Measurements from ENCODE around the gene GBE1. TPM values are rescaled to one million over a fixed set of nuclear protein-coding genes. Genes with fewer than 3 reads are reported as not detected.

The GBE1 gene
- total and polyA plus RNA-seq, 10 of the 15 experiments (the other 5 are each of a cell fraction or from before 2014, with no cell fraction given): 21.4 to 62.2 (median 41.5) TPM

DNA sequence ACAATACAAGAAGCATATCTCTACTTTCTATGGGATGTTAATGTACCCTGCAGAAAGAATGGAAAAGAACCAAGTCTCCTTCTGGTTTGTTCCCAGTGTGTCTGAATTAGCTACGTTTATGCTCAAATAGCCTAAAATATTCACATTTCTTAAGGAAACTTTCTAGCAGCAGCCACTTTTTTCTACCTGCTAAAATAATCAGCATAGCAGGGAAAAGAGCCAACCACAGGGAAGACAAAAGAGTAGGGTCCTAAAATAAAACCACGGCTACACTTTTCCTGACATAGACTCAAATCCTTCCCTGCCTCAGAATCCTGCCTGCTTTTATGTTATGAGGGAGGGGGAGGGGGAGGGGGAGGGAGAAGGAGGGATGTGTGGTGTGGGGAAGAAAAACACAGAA lies 136.7 kb downstream of the GBE1 start (continued):
- TF ChIP-seq, protein P1, sequence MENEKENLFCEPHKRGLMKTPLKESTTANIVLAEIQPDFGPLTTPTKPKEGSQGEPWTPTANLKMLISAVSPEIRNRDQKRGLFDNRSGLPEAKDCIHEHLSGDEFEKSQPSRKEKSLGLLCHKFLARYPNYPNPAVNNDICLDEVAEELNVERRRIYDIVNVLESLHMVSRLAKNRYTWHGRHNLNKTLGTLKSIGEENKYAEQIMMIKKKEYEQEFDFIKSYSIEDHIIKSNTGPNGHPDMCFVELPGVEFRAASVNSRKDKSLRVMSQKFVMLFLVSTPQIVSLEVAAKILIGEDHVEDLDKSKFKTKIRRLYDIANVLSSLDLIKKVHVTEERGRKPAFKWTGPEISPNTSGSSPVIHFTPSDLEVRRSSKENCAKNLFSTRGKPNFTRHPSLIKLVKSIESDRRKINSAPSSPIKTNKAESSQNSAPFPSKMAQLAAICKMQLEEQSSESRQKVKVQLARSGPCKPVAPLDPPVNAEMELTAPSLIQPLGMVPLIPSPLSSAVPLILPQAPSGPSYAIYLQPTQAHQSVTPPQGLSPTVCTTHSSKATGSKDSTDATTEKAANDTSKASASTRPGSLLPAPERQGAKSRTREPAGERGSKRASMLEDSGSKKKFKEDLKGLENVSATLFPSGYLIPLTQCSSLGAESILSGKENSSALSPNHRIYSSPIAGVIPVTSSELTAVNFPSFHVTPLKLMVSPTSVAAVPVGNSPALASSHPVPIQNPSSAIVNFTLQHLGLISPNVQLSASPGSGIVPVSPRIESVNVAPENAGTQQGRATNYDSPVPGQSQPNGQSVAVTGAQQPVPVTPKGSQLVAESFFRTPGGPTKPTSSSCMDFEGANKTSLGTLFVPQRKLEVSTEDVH (IDR thresholded peaks at IDR 0.05; ENCODE audit: low read depth, partially characterized antibody): no peak
- TF ChIP-seq POLR2A (IDR thresholded peaks at IDR 0.05; ENCODE audit: low read depth, low read length): no peak

DNA sequence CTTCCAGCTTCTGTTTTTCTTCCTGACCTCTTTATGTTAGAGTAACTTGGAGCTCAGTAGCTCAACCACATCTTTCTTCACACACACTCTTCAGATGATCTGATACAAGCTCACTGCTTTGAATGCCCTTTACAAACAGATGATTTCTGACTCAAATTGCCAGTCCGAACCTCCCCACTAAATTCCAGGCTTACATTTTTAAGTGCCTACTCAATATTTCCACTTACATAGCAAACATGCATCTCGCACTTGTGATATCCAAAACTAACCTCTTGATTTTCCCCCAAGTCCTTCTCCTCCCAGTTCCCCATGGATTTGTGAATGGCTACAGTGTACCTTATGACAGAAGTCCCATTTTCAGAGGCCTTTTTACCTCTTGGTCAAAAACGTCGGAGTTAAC lies 139.1 kb downstream of the GBE1 start:
- Histone ChIP-seq H3K27me3 (replicated peaks in 1 of 2; ENCODE audit: control insufficient read depth in 2 of 2, insufficient read depth in 2 of 2, low read length in 1 of 2) (no peaks in the 10 kb centered on the region), H3K9me3 (replicated peaks; ENCODE audit: control insufficient read depth, insufficient read depth, low read length) (no peaks in the 10 kb centered on the region), H4K20me1 (ENCODE audit: control insufficient read depth, insufficient read depth) (no peaks in the 10 kb centered on the region), H3K27ac (ENCODE audit: control insufficient read depth, insufficient read depth) (no peak overlapping the region), H2AFZ (ENCODE audit: control insufficient read depth, low read depth, low read length) (no peak overlapping the region), H3K4me3 (no peak overlapping the region), H3K4me1 (ENCODE audit: control insufficient read depth, insufficient read depth, low read length) (no peaks in the 10 kb centered on the region), H3K4me2 (ENCODE audit: control insufficient read depth, insufficient read depth) (no peak overlapping the region), H3K36me3 (ENCODE audit: control insufficient read depth in 2 of 2, insufficient read depth in 2 of 2, low read length in 1 of 2) (no peaks in the 10 kb centered on the region; a peak in 1 of 4 replicates), H3K9ac (ENCODE audit: control insufficient read depth, insufficient read depth, low read length) (no peak overlapping the region), H3K79me2 (ENCODE audit: control insufficient read depth, insufficient read depth, low read length) (no peaks in the 10 kb centered on the region)
- ChIA-PET POLR2A (no interaction called here), CTCF (no interaction called here), RAD21 (ENCODE audit: unreplicated experiment) (no interaction called here), SMC1A (ENCODE audit: uncharacterized antibody, unreplicated experiment) (interaction anchor here (0.6 kb wide), 1 partner anchor 38 kb away, joined by 3 read pairs; no protein-coding TSS in a partner anchor)
- ATAC-seq (no peak), DNase-seq (ENCODE audit: low read depth, low spot score) (no peak), FAIRE-seq (no peak)
- 91% methylated on average over 4 of the region's 4 CpGs for WGBS (ENCODE audit: insufficient coverage, insufficient replicate concordance, low lambda C conversion rate, missing lambda C conversion rate)
- BruUV-seq (replicated peaks): TSS peak; percentile 1
- in situ Hi-C loops (cut with MboI) (no loop called here), intact Hi-C loops (cut with micrococcal nuclease; ENCODE audit: unreplicated experiment) (no loop called here)
- TF ChIP-seq RCOR1 (conservative IDR thresholded peaks at IDR 0.05; ENCODE audit: low read depth, low read length) (no peak), MEF2B (IDR thresholded peaks at IDR 0.05; ENCODE audit: partially characterized antibody, poor library complexity, severe bottlenecking) (no peak), POLR2A (IDR thresholded peaks at IDR 0.05; ENCODE audit: low read depth, low read length) (no peak), SMARCA5 (IDR thresholded peaks at IDR 0.05) (no peak), CBFB (IDR thresholded peaks at IDR 0.05; ENCODE audit: low read depth) (no peak)
- TF ChIP-seq, protein P2, sequence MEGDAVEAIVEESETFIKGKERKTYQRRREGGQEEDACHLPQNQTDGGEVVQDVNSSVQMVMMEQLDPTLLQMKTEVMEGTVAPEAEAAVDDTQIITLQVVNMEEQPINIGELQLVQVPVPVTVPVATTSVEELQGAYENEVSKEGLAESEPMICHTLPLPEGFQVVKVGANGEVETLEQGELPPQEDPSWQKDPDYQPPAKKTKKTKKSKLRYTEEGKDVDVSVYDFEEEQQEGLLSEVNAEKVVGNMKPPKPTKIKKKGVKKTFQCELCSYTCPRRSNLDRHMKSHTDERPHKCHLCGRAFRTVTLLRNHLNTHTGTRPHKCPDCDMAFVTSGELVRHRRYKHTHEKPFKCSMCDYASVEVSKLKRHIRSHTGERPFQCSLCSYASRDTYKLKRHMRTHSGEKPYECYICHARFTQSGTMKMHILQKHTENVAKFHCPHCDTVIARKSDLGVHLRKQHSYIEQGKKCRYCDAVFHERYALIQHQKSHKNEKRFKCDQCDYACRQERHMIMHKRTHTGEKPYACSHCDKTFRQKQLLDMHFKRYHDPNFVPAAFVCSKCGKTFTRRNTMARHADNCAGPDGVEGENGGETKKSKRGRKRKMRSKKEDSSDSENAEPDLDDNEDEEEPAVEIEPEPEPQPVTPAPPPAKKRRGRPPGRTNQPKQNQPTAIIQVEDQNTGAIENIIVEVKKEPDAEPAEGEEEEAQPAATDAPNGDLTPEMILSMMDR (IDR thresholded peaks at IDR 0.05 in 2 of 3, conservative IDR thresholded peaks at IDR 0.05 in 1 of 3; ENCODE audit: control insufficient read depth in 2 of 3, extremely low read depth in 1 of 3, insufficient read depth in 1 of 3, low read depth in 3 of 3, low read length in 3 of 3): no peak
- TF ChIP-seq, protein P3, sequence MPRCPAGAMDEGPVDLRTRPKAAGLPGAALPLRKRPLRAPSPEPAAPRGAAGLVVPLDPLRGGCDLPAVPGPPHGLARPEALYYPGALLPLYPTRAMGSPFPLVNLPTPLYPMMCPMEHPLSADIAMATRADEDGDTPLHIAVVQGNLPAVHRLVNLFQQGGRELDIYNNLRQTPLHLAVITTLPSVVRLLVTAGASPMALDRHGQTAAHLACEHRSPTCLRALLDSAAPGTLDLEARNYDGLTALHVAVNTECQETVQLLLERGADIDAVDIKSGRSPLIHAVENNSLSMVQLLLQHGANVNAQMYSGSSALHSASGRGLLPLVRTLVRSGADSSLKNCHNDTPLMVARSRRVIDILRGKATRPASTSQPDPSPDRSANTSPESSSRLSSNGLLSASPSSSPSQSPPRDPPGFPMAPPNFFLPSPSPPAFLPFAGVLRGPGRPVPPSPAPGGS (IDR thresholded peaks at IDR 0.05; ENCODE audit: borderline replicate concordance, insufficient read depth, low read depth, low read length, poor library complexity, severe bottlenecking): no peak
- TF ChIP-seq, protein P4, sequence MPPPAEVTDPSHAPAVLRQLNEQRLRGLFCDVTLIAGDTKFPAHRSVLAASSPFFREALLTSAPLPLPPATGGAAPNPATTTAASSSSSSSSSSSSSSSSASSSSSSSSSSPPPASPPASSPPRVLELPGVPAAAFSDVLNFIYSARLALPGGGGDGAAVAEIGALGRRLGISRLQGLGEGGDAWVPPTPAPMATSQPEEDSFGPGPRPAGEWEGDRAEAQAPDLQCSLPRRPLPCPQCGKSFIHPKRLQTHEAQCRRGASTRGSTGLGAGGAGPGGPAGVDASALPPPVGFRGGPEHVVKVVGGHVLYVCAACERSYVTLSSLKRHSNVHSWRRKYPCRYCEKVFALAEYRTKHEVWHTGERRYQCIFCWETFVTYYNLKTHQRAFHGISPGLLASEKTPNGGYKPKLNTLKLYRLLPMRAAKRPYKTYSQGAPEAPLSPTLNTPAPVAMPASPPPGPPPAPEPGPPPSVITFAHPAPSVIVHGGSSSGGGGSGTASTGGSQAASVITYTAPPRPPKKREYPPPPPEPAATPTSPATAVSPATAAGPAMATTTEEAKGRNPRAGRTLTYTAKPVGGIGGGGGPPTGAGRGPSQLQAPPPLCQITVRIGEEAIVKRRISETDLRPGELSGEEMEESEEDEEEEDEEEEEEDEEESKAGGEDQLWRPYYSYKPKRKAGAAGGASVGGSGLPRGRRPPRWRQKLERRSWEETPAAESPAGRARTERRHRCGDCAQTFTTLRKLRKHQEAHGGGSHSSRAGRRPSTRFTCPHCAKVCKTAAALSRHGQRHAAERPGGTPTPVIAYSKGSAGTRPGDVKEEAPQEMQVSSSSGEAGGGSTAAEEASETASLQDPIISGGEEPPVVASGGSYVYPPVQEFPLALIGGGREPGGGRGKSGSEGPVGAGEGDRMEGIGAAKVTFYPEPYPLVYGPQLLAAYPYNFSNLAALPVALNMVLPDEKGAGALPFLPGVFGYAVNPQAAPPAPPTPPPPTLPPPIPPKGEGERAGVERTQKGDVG (CRISPR knock-in tag; IDR thresholded peaks at IDR 0.05): no peak
- TF ChIP-seq, protein P5, sequence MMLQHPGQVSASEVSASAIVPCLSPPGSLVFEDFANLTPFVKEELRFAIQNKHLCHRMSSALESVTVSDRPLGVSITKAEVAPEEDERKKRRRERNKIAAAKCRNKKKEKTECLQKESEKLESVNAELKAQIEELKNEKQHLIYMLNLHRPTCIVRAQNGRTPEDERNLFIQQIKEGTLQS (IDR thresholded peaks at IDR 0.05; ENCODE audit: borderline replicate concordance, extremely low read depth, low read depth, low read length): no peak
